Fibroblast of pulmonary artery (primary cell): ENCODE results near the gene MYO6.

ENCODE experiments used
- DNase-seq: peaks from one replicate; pipeline ENCODE4 v3.0.0-alpha.2; 2010; ENCODE audit warnings: low read depth
- H3K4me3 ChIP-seq: replicated peaks from 2 replicates; pipeline ENCODE4 v1.5.1; 2011; ENCODE audit warnings: low read depth, mild to moderate bottlenecking, control low read depth, low read length, moderate library complexity
- CTCF ChIP-seq: IDR thresholded peaks from 2 replicates; pipeline ENCODE4 v1.5.1; 2011; ENCODE audit warnings: mild to moderate bottlenecking, control low read depth, low read length, inconsistent platforms; ENCODE audit errors: missing control alignments

Gene MYO6

DNA sequence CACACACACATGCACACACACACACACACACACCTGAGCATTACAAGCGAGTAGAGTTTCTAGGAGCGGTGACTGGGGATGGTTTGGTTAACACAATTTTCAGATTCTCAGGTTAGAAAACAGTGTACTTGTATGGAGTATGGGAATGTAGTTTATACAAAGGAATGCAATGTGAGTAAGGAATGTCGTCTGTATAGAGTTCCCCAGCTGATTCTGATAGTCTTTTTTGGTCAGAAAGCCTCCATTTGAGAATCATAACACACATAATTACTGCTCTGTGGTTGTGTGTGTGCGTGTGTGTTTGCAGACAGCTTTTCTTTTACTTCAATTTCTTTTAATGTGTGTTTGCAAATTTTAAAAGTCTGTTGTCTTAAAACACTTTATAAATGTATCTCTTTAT lies 93.2 kb downstream of the MYO6 start:
- no peak overlapping the region for H3K4me3 ChIP-seq
- no peak for TF ChIP-seq CTCF
- peak; percentile 24 for DNase-seq

GRCh38 chr6:75842732-75843131 lies 93.7 kb downstream of the MYO6 start:
- H3K4me3 ChIP-seq, result no peak overlapping the region
- TF ChIP-seq CTCF, result no peak
- peak; percentile 10 for DNase-seq

DNA sequence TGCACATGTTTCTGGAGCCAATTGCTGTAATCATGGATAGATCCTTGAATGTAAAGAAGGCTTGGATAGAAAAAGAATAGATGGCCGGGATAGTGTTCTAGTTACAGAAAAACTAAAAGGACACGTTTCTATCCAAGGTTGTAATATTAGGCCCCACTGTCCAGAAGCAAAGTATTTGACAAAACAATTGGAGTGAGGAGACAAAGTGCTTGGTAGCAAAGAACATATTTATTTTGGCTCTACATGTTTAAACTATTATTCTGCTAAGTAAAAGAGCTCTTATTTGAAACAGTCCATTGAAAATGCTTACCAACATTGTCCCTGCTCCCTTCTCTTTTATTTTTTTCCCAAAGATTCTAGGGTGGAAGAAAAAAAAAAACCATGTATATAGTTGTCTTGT lies 94.4 kb downstream of the MYO6 start:
- no peak for TF ChIP-seq CTCF
- no peak for DNase-seq
- H3K4me3 ChIP-seq, result no peak overlapping the region

- DNase-seq, result no peak
- no peak for TF ChIP-seq CTCF
- no peak overlapping the region for H3K4me3 ChIP-seq
Measured at GRCh38 chr6:75848274-75848673, 99.2 kb downstream of the MYO6 start.

DNA sequence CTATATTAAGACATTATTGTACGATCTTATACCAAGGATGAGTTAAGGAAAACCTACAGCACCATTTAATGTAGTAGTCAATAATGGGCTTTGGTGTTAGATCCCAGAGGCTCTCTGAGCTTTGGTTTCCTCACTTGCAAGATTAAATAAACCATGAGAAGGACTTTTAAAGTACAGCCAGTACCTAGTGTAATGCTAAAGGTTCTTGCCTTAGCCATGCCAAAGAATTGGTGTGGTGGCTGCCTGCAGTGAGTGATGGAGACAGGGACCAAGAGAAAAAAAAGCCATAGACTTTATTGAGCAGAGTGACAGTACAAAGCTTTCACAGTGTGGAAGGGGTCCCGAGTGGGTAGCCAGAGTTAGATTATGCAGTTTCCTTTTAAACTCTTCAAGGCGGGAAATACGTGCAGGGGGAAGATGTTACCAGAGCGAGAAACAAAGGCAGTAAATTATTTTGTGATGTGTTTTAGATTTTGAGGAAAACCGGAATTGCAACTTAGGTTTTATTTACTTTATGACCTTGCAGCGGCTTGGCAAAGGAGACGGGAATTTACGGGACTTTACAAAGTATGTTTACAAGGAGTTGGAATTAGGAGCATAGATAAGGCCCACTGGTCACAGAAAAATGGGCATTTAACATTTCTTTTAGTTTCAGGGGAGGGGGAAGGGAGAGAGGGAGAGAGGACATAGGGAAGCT lies 100.4 kb downstream of the MYO6 start:
- peak; percentile 11 for DNase-seq
- no peak for TF ChIP-seq CTCF
- no peak overlapping the region for H3K4me3 ChIP-seq

DNA sequence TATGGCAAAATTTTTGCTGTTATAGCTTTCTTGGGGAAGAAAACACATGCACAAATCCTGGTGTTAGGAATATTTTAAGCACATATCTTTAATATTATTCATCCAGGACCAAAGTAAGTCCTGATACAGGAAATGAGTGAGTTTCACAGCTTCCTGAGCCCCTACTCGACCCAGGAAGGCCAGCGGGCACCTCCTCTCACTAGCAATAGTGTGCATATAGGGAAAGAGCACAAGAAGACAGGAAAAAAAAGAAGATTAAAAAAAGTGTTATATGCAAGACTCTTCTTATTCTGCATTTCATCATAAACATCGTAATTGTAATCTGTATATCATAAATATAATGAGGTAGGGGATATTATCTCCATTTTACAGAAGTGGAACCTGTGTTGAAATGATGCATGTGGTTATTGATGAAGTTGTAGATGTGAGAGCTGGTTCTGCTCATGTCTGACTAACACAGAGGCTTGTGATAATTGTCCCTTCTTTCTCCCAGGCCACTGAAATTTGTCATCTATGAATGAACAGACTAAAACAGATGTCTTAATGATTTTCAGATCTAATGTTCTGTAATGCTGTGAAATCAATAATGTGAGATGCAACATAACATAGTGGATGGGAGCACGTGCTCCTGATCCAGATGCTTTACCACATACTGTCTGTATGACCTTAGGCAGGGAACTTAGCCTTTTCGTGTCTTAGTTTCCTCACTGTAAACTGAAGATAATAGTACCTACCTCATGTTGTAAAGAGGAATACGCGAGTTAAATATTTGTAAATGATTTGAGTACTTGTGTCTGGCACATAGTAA lies 101.2 kb downstream of the MYO6 start:
- peak; percentile 25 for DNase-seq
- no peak overlapping the region for H3K4me3 ChIP-seq
- no peak for TF ChIP-seq CTCF
